Stimulated activated CD8-positive, alpha-beta memory T cell treated with anti-CD3 and anti-CD28 coated beads, Interleukin-7, amount 100 ng/mL, for 48 hours (primary cell): ENCODE data around the gene GDI1.

ENCODE experiments used
- DNase-seq, 2 donors: peaks; one replicate each; pipeline ENCODE4 v3.0.0-alpha.2; 2020; ENCODE audit warnings: low read depth in 1 of 2; ENCODE audit errors: extremely low read depth in 1 of 2

The GDI1 gene

GRCh38 chrX:154436374-154436982, 476 bp upstream of the GDI1 start:
- no peak for DNase-seq

GRCh38 chrX:154437971-154438893, 1.3 kb downstream of the GDI1 start:
- DNase-seq, result no peak

GRCh38 chrX:154439841-154440240, 2.9 kb downstream of the GDI1 start:
- no peak for DNase-seq

GRCh38 chrX:154440623-154441357, 3.8 kb downstream of the GDI1 start:
- DNase-seq, result no peak

GRCh38 chrX:154441564-154441963, 4.6 kb downstream of the GDI1 start:
- DNase-seq, result no peak

GRCh38 chrX:154441984-154442707, 5.2 kb downstream of the GDI1 start:
- DNase-seq, result no peak

- no peak for DNase-seq
Measured at GRCh38 chrX:154443479-154443910, 6.5 kb downstream of the GDI1 start.

GRCh38 chrX:154443992-154444754, 7.2 kb downstream of the GDI1 start, which contains the start of gene FAM50A:
FAM50A (plus strand) TSS chrX:154444141; CDS start chrX:154444236, 95 bp downstream.
- DNase-seq, result peak in 1 of 2 donors; percentile 55

- DNase-seq, result no peak
Measured at GRCh38 chrX:154444755-154445246, 7.8 kb downstream of the GDI1 start.

- DNase-seq, result no peak
Measured at GRCh38 chrX:154445776-154446175, 8.8 kb downstream of the GDI1 start.

- DNase-seq, result no peak
Measured at GRCh38 chrX:154446430-154446829, 9.5 kb downstream of the GDI1 start.

- DNase-seq, result no peak
Measured at GRCh38 chrX:154448484-154448883, 11.5 kb downstream of the GDI1 start.

GRCh38 chrX:154449618-154450017, 12.7 kb downstream of the GDI1 start:
- no peak for DNase-seq

GRCh38 chrX:154450312-154450711, 13.4 kb downstream of the GDI1 start:
- no peak for DNase-seq

- DNase-seq, result no peak
Measured at GRCh38 chrX:154452823-154453222, 15.9 kb downstream of the GDI1 start.

GRCh38 chrX:154457491-154458115, 20.6 kb downstream of the GDI1 start:
- no peak for DNase-seq

GRCh38 chrX:154458116-154458953, 21.4 kb downstream of the GDI1 start, which contains the start of gene PLXNA3:
PLXNA3 (plus strand) TSS chrX:154458281; CDS start chrX:154460184, 1,903 bp downstream.
- DNase-seq, result peak in 1 of 2 donors; percentile 28
